Fibroblast of lung (primary cell): ENCODE results near the gene OGDH. TPM values are rescaled to one million over a fixed set of nuclear protein-coding genes. Genes with fewer than 3 reads are reported as not detected.

Source experiments
- DNase-seq, 2 donors: peaks; one replicate each; pipeline versions ENCODE4 v3.0.0 to v3.0.0-alpha.2; 2010; ENCODE audit warnings: low read depth in 2 of 2
- H2AFZ ChIP-seq: 2 replicates; pipeline ENCODE4 v1.5.1; 2012; ENCODE audit warnings: low read length, control low read depth, inconsistent platforms
- H3K27ac ChIP-seq: 2 replicates; pipeline ENCODE4 v1.5.1; 2011; ENCODE audit warnings: low read length, control low read depth; ENCODE audit not compliant: insufficient read depth
- H3K27me3 ChIP-seq: 2 replicates; pipeline ENCODE4 v1.5.1; 2011; ENCODE audit warnings: mild to moderate bottlenecking, low read length; ENCODE audit not compliant: control insufficient read depth, insufficient read depth
- H3K36me3 ChIP-seq: 2 replicates; pipeline ENCODE4 v1.5.1; 2011; ENCODE audit warnings: low read length; ENCODE audit not compliant: control insufficient read depth, insufficient read depth
- H3K4me1 ChIP-seq: 2 replicates; pipeline ENCODE4 v1.5.1; 2011; ENCODE audit warnings: low read length; ENCODE audit not compliant: control insufficient read depth, insufficient read depth; ENCODE audit errors: extremely low read depth
- H3K4me2 ChIP-seq: 2 replicates; pipeline ENCODE4 v1.5.1; 2011; ENCODE audit warnings: low read length, control low read depth; ENCODE audit not compliant: insufficient read depth; ENCODE audit errors: extremely low read depth
- H3K4me3 ChIP-seq, 4 experiments: fragments of 200-600 bp in 1 of 4; sonication (generic) in 1 of 4; replicated peaks in 1 of 4; 2 replicates each; pipeline ENCODE4 v1.5.1; 2011 to 2016; ENCODE audit warnings: low read length in 4 of 4, low read depth in 3 of 4, mild to moderate bottlenecking in 3 of 4, control low read depth in 2 of 4, inconsistent platforms in 1 of 4, mixed read lengths in 1 of 4; ENCODE audit not compliant: insufficient read depth in 1 of 4; ENCODE audit errors: control extremely low read depth in 1 of 4
- H3K79me2 ChIP-seq: 2 replicates; pipeline ENCODE4 v1.5.1; 2012; ENCODE audit warnings: mild to moderate bottlenecking, low read length, inconsistent platforms; ENCODE audit not compliant: control insufficient read depth, insufficient read depth
- H3K9ac ChIP-seq: 2 replicates; pipeline ENCODE4 v1.5.1; 2011; ENCODE audit warnings: mild to moderate bottlenecking, low read length, control low read depth; ENCODE audit not compliant: insufficient read depth
- H3K9me3 ChIP-seq: 2 replicates; pipeline ENCODE4 v1.5.1; 2012; ENCODE audit warnings: low read depth, low read length; ENCODE audit not compliant: control insufficient read depth, insufficient read depth
- H4K20me1 ChIP-seq: 2 replicates; pipeline ENCODE4 v1.5.1; 2011; ENCODE audit warnings: low read length; ENCODE audit not compliant: control insufficient read depth, insufficient read depth; ENCODE audit errors: extremely low read depth
- EZH2 ChIP-seq: IDR thresholded peaks from 2 replicates; pipeline ENCODE4 v1.5.1; 2012; ENCODE audit warnings: low read length, control low read depth, mild to moderate bottlenecking; ENCODE audit errors: missing control alignments
- polyA plus RNA-seq, 2 donors: library from polyadenylated mRNA; depleted of rRNA in 1 of 2; stranded (reverse) in 1 of 2; unstranded in 1 of 2; fragments of >200 nt; gene quantifications; 2 replicates each; pipeline ENCODE4 v1.2.1, GENCODE V29; 2011 to 2012; ENCODE audit warnings: missing spikeins in 1 of 2
- total RNA-seq: library from RNA; depleted of rRNA; stranded (reverse); fragments of >200 nt; gene quantifications from 2 replicates; pipeline ENCODE4 v1.2.1, GENCODE V29; 2014
- TF ChIP-seq, protein P1 (sequence below), 2 donors: IDR thresholded peaks in 1 of 2; conservative IDR thresholded peaks in 1 of 2; 1 replicate in 1 of 2; 2 replicates in 1 of 2; pipeline ENCODE4 v1.5.1; 2011 to 2012; ENCODE audit warnings: low read length in 2 of 2, control low read depth in 1 of 2, inconsistent platforms in 1 of 2, low read depth in 1 of 2, mild to moderate bottlenecking in 1 of 2

Gene OGDH
- total and polyA plus RNA-seq, 2 donors (not counting 1 experiment from before 2014, with no cell fraction given), result 60.8 to 69.2 TPM

DNA sequence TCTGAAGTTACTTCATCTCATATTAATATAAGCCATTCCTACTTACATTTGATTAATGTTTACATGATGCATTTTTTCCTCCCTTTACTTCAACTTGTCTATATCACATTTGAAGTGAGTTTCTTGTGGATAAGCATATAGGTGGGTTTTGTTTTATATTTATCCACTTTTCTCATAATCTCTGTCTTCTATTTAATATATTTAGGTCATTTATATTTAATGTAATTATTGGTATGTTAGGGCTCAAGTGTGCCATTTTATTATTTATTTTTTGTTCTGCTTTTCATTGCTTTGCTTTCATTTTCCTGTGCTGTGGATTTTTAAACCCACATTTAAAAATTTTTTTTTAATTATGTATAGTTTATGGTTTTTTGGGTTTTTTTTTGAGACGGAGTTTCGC lies 54.8 kb downstream of the OGDH start:
- Histone ChIP-seq H3K27ac (no peak overlapping the region), H3K9ac (no peak overlapping the region), H3K4me2 (no peak overlapping the region), H3K4me1 (no peaks in the 10 kb centered on the region), H3K4me3 (no peak overlapping the region), H4K20me1 (no peaks in the 10 kb centered on the region), H3K27me3 (no peaks in the 10 kb centered on the region), H3K79me2 (no peaks in the 10 kb centered on the region), H3K36me3 (peaks cover 2% of the 10 kb centered on the region), H2AFZ (no peak overlapping the region), H3K9me3 (no peaks in the 10 kb centered on the region)
- no peak for TF ChIP-seq EZH2
- TF ChIP-seq, protein P1, sequence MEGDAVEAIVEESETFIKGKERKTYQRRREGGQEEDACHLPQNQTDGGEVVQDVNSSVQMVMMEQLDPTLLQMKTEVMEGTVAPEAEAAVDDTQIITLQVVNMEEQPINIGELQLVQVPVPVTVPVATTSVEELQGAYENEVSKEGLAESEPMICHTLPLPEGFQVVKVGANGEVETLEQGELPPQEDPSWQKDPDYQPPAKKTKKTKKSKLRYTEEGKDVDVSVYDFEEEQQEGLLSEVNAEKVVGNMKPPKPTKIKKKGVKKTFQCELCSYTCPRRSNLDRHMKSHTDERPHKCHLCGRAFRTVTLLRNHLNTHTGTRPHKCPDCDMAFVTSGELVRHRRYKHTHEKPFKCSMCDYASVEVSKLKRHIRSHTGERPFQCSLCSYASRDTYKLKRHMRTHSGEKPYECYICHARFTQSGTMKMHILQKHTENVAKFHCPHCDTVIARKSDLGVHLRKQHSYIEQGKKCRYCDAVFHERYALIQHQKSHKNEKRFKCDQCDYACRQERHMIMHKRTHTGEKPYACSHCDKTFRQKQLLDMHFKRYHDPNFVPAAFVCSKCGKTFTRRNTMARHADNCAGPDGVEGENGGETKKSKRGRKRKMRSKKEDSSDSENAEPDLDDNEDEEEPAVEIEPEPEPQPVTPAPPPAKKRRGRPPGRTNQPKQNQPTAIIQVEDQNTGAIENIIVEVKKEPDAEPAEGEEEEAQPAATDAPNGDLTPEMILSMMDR (conservative IDR thresholded peaks at IDR 0.05 in 1 of 2, IDR thresholded peaks at IDR 0.05 in 1 of 2; ENCODE audit: low read depth in 1 of 2, low read length in 2 of 2), result no peak
- DNase-seq, result no peak

DNA sequence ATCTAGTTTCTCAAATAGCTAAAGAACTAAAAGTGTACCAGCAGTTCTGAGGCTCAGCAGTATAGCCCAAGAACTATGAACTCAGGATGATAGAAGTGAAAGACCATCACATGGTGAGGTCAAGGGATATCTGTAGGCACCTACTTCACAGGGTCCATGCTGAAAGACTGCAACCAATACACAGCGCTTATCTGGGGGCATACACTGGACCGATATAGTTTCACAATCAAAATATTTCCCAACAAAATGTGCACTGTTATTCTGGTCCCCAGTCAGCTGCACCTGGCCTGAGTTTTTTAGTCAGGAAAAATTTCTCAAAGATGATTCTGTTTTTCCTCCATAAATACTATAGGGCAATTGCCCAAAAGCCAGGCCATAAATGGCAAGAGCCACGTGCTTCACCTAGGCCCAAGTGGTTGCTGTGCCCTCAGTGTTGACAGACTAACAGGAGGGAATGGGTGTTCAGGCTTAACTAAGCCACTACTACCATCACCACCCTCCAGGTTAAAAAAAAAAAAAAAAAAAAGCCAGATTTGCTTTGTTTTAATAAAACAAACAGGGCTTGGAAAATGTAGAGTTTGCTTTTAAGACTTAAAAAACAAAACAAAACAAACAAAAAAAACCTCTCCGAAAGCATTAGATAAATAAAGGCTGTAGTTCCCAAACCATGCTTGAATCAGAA lies 58.5 kb downstream of the OGDH start:
- peaks cover 2% of the 10 kb centered on the region for H3K36me3 ChIP-seq
- no peak for DNase-seq
- H3K4me3 ChIP-seq, result no peak overlapping the region
- H3K4me1 ChIP-seq, result no peaks in the 10 kb centered on the region
- H3K27me3 ChIP-seq, result no peaks in the 10 kb centered on the region
- H3K27ac ChIP-seq, result no peak overlapping the region
- no peak overlapping the region for H3K4me2 ChIP-seq
- H3K9me3 ChIP-seq, result no peaks in the 10 kb centered on the region
- H4K20me1 ChIP-seq, result no peaks in the 10 kb centered on the region
- TF ChIP-seq EZH2, result no peak
- TF ChIP-seq, protein P1 (conservative IDR thresholded peaks at IDR 0.05 in 1 of 2, IDR thresholded peaks at IDR 0.05 in 1 of 2; ENCODE audit: low read depth in 1 of 2, low read length in 2 of 2), result no peak
- no peak overlapping the region for H3K9ac ChIP-seq
- no peaks in the 10 kb centered on the region for H3K79me2 ChIP-seq
- no peak overlapping the region for H2AFZ ChIP-seq

DNA sequence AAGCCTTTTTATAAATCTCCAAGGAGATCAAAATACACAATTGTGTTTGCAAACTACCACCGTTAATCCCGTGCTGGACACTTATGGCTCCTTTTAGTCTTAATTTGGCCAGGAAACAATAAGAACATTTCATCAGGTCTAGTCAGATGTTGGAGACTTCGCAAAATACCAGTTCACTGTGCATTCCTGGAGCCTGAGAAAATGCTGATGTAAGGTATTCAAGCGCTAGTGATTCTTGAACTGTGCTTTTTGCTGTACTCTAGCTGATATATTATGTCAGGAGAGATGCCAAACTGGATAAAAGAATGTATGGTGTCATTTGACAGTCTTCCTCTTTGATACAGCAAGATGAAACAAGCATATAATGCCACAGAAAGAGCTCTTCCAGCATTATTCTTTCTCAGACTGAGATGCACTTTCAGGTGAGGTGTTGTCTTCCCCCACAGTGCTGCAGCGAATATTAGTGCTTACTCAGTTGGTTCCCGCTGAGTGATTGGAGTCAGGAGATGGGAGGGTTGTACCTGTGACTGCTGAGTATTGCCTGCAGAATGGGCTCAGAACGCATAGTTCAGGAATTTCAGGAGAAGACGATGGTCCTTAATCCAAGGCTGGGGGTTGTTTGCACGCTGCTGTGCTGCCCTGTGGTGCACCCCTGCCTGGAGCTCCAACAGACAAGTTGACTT lies 59.2 kb downstream of the OGDH start:
- Histone ChIP-seq H3K36me3 (peaks cover 2% of the 10 kb centered on the region), H3K4me3 (no peak overlapping the region), H3K4me2 (no peak overlapping the region), H3K9ac (no peak overlapping the region), H3K27me3 (no peaks in the 10 kb centered on the region), H4K20me1 (no peaks in the 10 kb centered on the region), H2AFZ (no peak overlapping the region), H3K9me3 (no peaks in the 10 kb centered on the region), H3K79me2 (no peaks in the 10 kb centered on the region), H3K4me1 (no peaks in the 10 kb centered on the region), H3K27ac (no peak overlapping the region)
- DNase-seq, result peak; percentile 60 to 93
- TF ChIP-seq, protein P1 (conservative IDR thresholded peaks at IDR 0.05 in 1 of 2, IDR thresholded peaks at IDR 0.05 in 1 of 2; ENCODE audit: low read depth in 1 of 2, low read length in 2 of 2), result no peak
- no peak for TF ChIP-seq EZH2
